Fibroblast of skin of right quadriceps (primary cell): ENCODE data around the gene IFI27.
"Not testable (repeated sequence)": the region's sequence is repeated elsewhere in the genome, so short reads cannot be mapped to it uniquely, and the experiment has no call there.

Experiments
- DNase-seq: peaks from one replicate; pipeline ENCODE4 v3.0.0-alpha.2; 2013

Gene IFI27

DNA sequence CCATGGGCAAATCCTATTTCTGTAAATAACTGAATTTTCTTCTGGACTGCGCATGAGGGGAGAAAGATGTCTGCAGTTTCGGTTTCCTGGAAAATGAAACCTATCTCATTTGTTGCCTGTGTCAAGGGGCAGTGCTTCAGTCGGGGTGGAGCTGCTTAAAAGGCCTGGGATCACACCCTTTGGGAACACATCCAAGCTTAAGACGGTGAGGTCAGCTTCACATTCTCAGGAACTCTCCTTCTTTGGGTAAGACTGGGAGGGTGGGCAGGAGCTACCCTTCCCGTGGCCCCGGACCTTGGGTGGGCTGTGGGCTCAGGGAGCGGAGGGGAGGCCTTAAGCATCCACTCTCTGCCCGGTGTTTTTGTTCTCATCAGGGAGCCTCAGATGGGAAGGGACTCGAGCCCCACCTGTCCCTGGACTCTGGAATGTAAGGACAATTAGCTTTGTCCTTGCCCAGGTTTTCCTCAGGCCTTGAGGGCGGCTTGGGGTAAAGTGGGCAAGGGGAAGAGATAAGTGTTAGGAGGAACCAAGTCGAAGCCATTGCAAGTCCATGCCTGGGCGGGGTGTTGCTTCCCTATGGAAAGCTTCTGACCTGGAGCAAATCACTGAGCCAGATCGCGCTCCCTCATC is at the start of gene IFI27:
IFI27 (plus strand) TSS at position 185 of the 630 bp plus-strand sequence.
- peak; percentile 15 for DNase-seq

DNA sequence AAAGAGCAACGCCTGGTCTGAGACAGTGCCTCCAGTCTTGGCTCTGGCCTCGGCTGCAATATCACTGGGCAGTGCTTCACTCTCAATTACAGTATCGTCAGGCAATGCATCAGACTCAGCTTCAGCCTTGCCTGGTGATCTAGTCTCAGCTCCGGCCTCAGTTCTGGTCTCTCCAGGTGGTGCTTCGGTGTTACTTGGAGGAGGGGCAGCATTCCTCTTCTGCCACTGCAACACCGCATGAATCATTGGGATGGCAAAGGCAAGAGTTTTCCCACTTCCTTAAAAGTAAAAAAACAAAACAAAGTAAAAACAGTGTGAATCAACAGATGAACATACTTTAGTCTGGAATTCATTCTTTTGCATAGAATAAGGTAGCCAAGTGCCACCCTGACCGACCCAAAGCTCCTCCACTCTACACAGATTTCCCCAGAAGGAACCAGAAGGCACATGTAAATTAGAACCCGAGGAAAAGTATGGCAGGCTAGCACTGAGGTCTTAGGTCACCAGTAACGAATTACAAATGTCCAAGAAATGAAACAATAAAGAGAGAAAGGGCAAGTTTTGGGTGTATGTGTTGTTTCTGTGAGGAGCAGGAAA is 48.1 kb upstream of the IFI27 start:
- peak; percentile 58 for DNase-seq

DNA sequence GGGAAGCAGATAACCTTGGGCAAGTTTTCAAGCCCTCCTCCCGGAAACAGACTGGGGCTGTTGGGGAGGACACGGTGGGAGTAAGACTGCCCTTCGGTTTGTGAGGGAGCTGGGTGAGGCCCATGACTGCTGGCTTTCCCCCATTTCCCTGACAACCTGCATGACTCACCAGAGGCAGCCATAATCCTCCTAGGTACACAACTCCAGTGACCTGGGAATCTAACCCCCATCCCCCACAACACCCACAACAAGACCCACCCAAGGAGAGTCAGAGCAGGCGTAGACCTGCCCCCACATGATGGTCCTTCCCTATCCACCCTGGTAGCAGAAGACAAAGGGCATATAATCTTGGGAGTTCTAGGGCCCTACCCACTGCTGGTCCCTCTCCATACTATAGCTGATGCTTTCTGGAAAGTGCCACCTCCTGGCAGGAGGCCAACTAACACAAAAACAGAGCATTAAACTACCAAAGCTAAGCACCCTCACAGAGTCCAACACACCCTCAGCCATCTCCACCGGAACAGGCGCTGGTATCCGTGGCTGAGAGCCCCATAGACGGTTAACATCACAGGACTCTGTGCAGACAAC is 44.4 kb upstream of the IFI27 start:
- DNase-seq, result no peak

DNA sequence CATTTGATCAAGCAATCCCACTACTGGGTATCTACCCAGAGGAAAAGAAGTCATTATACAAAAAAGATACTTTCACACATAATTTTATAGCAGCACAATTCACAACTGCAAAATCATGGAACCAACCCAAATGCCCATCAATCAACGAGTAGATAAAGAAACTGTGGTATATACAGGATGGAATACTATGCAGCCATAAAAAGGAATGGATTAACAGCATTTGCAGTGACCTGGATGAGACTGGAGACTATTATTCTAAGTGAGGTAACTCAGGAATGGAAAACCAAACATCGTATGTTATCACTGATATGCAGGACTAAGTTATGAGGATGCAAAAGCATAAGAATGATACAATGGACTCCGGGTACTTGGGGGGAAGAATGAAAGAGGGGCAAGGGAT is 38.5 kb upstream of the IFI27 start:
- not testable (repeated sequence) for DNase-seq

DNA sequence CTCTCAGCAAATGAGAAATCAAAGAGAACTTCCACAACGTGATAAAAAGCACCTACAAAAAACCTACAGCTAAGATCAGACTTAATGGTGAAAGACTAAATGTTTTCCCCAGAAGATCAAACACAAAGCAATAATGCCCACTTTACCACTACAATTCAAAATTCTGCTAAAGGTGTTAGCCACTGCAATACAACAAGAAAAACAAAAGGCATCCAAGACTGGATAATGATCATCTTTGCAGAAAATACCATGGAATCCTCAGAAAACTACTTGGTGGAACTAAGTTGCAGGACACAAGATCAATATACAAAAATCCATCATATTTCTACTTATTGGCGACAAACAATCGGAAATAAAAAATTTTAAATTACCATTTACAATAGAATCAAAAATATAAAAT is 36.0 kb upstream of the IFI27 start:
- no peak for DNase-seq

DNA sequence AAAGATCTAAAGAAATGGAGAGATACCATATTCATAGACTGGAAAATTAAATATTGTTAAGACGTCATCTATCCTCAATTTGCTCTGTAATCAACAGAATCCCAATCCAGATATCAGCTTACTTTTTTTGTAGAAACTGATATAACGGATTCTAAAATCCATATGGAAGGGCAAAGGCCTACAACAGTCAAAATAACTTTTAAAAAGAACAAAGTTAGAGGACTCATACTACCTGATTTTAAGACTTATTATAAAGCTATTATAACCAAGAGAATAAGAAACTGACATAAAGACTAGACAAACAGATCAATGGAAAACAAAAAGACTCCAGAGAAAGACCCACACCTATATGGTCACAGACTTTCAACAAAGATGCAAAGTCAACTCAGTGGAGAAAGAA is 35.5 kb upstream of the IFI27 start:
- no peak for DNase-seq

DNA sequence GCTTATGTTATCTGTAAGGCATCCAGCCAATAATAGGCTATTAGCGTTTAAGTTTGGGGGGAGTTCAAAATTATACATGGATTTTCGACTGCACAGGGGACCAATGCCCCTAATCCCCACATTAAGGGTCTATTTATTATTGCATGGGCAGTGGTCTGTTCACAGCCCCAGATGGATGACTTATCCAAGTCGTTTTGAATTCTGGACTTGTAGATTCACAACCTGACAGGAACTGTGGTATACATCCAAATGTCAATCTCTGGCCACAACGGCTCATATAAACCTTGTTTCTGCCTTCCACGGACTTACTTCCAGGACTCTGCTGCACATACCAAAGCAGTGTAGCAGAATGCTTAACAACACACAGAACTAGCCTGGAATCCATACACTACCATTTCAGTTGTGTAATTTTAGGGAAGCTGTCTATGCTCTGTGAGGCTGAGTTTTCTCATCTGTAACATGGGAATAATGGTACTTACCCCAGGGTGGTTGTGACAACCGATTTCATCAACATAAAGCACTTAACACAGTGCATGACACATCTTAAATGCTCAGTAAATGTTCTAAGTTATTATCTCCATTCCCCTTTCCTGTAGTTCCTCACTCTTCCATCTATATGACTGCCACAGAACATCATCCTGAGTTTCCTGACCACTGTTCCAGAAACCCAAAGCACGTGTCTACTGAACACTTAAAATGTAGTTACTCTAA is 33.3 kb upstream of the IFI27 start:
- DNase-seq, result no peak

DNA sequence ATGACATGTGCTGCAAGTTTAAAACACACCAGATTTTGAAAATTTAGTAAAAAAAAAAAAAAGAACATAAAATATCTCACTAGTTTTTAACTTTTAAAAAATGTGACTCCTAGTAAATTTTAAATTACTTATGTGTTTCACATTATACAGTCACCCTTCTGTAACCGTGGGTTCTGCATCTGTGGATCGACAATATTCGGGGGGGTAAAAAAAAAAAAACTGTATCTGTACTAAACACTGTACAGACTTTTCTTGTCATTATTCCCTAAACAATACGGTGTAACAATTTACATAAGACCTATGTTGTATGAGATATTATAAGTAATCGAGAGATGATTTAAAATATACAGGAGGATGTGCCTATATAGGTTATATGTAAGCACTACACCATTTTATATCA is 32.7 kb upstream of the IFI27 start:
- DNase-seq, result no peak

DNA sequence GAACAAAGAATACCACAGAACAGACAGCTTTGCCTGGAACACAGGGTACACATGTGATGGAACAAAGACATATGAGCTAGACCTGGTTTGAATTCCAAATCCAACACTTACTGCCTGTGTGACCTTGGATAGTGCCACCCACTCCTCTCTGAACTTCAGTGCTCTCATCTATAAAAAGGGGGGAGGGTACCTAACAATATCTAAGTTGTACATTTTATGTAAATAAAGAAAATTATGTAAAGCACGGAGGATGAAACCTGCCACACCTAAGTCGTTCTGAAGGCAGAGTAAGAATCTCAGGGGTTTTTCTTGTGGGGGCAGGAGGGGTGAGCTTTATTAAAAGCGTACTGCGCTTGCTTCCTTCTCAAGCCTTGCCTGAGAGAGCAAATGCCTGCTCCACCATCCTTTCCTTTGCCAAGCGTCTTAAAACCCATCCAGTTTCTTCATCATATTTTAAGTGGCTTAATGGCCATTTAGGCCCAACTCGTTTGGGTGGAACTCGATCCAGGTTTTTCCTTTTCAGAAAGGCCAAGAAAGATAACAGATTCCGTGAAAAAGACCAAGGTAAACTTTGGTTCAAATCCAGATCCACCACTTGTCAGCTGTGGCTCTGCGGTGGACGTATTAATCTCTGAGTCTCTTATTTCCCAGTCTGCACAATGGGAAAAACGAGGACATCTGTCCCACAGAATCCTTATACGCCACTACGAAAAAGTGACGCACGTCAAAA is 30.5 kb upstream of the IFI27 start:
- peak; percentile 52 for DNase-seq

DNA sequence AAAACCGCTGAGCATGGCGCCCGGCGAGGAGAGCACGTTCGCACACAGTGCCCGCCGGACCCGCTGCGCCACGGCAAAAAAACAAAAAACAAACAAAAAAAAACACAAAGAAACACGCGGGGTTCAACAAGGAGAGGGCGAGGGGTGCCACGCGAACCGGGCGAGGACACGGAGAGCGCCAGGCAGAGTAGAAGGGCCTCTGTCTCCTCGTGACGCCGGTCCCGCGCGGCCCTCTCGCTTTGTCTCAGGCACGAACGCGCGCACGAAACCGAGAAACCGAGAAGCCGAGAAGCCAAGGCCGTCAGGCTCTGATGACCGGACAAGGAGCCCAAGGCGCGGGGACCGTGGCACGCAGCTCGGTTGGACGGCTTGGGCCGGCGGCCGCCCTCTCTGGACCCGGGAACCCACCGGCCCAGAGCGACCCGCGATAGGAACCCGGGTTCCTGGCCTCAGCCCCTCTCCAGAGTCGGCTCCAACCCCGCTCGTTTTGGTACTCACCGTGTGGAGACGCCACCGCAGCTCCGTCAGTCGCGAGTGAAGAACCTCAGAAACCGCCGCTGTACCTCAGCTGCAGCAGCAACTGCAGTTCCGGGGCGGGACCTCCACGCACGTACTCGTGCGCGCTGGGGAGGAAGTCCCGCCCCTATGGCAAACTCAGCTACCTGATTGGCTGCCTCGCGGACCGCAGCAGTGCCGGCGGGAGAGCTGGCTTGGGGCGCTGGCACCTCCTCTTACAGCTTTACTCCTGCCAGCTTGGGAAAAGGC is 29.7 kb upstream of the IFI27 start, which contains the start of the genes DDX24 and IFI27L1:
DDX24 (minus strand) TSS at position 582 of the 765 bp plus-strand sequence. CDS start 1,460 bp downstream, outside the sequence.
IFI27L1 (plus strand) TSS at position 690 of the 765 bp plus-strand sequence. CDS start 15,628 bp downstream, outside the sequence.
- peak; percentile 92 for DNase-seq

DNA sequence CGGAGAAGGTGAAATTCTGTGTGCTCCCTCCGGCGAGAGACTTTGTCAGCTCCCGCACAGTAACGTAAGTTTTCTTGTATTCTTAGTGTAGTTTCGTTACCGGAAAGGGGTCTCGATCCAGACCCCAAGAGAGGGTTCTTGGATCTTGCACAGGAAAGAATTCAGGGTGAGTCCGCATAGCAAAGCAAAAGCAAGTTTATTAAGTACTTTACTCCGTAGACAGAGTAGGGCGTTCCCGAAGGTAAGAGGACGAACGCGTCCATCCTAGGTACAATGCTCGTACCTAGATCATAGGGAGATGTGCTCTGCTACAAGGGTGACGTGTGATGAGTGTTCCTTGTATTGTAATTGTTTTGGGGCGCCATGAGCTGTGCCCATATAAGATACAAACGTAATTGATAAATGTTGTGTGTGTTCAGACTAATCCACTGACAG is 29.1 kb upstream of the IFI27 start:
- no peak for DNase-seq

DNA sequence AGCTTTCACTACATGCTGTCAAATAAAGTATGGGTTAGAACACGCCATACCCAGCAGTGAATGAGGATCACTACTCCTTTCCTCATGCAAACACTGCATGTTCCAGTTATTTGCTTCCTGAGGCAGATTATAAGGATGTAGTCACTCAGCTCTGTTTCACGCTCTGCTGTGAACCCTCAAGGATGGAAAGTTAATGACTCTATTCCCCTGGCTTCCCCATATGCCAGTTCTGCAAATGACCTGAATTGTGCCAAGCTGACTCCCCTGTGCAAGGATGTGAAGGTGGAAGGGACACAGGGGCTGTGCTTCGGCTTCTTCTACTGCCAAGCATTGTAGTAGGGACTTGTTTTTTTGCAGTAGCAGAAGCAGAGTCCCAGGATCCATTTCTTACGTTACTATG is 22.6 kb upstream of the IFI27 start:
- no peak for DNase-seq

DNA sequence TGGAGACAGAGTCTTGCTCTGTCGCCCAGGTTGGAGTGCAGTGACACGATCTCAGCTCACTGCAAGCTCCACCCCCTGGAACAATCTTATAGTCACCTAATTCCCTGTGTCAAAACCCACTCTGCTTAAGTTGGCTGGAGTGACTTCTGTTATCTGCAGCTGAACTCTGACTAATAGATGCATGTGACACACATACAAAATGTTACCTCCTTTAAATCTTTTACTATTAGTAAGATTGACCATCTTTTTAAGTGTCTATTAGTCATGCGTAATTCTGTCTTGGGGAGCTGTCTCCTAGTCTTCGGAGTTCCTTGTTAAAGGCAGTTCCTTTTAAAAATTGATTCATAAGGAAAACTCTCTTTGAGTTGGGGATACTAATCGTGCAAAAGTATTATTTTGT is 22.0 kb upstream of the IFI27 start:
- peak; percentile 13 for DNase-seq

DNA sequence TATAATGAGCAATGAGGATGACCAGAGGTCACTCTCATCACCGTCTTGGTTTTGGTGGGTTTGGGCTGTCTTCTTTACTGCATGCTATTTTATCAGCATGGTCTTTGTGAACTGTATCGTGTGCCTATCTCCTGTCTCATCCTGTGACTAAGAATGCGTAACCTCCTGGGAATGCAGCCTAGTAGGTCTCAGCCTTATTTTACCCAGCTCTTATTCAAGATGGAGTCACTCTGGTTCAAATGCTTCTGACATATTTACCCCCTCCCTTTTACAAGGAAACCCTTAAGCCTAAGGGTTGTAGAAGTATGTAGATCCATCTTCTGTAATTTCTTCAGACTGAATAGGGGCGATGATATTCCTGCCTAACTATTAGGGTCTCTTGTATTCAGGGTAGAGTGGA is 21.1 kb upstream of the IFI27 start:
- peak; percentile 40 for DNase-seq

DNA sequence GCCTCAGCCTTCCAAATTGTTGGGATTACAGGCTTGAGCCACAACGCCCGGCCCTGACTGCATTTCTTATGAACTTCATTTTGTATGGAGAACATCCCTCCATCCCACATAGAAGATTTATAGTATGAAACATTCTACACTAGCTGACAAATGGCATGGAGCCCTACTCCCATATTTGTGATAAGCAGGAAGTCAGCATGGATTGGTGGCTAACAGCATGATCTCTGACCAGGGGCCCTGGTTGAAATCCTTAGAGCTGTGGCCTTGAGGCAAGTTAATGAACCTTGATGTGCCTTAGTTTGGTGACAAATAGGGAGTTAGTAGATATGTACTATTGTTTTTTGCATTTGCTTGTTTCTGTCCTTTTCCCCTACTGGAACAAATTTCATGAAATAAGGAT is 17.1 kb upstream of the IFI27 start:
- no peak for DNase-seq

DNA sequence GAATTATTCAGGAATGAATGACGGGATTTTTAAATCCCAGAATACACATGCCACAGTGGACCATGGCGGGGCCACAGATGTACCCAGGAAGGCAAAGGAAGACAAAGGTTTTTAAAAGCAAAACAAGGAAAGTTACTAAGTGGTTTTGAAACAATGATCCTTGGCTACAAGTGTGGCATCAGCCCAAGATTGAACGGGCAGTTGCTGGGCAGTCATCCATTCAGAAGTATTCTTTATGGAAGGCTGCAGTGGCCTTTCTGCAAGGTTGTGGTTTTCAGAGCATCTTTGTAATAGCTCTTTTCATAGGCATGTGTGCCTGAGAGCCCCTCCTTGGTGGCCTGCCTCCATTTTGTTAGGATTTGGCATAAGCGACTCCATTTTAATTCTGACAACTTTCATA is 13.4 kb upstream of the IFI27 start:
- DNase-seq, result no peak

DNA sequence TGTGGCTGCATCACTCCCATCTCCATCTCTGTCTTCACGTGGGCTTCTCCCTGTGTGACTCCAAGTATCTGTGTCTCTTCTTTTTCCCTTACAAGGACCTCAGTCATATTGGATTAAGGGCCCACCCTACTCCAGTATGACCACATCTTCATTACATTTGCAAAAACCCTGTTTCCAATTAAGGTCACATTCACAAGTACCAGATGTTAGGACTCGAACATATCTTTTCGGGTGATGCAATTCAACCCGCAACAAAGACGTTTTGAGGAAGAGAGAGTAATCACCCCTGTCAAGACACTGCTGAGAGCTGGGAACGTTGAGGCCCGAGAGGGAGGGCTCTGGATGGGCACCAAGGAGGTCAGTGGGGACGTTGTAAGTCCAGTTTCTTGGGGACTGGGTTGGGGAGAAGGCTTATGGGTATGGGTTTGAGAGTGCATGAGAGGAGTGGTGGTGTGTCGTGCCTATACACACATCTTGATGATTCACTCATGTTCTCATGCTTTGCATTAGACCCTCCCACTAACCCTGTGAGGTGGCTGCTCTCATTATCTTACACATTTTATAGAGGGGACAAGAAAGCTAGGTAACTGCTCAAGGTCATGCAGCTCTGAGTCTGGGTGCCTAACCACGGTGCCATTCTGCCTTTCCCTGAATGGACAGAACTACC is 12.1 kb upstream of the IFI27 start:
- peak; percentile 90 for DNase-seq

DNA sequence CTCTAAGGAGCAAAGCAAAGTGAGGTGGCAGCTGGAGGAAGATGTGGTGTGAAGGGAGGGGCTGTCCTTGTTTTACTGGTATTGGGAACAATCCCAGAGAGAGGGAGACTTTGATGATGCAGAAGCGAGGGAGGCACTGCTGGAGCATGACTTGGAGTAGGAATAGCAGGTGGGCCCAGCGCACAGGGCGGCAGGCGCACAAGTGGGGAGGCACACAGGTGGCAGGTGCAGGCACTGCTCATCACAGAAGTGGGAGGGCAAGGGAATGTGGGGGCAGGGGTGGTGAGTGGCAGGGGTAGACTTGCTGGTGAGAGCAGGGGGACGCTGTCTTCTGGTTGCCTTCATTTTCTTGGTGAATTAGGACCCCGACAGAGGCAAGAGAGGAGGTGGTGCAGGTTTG is 11.5 kb upstream of the IFI27 start:
- no peak for DNase-seq

DNA sequence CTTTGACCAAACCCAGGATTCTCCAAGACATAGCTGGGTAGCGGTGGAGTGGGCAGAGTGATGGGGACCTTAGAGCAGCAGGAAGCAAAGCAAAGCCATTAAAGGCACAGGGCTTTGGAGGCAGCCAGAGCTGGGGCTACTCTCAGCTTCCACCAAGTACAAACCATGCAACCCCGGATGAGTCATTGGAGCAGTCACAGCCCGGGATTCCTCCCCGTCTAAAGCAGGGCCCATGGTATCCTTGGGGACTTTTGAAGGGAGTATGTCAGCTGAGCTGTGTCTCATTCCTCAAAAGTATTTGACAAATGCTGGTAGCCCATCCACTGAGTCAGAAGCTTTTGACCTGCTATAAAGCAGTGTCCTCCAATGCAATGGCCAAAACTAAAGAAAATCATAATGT is 9.7 kb upstream of the IFI27 start:
- peak; percentile 87 for DNase-seq

DNA sequence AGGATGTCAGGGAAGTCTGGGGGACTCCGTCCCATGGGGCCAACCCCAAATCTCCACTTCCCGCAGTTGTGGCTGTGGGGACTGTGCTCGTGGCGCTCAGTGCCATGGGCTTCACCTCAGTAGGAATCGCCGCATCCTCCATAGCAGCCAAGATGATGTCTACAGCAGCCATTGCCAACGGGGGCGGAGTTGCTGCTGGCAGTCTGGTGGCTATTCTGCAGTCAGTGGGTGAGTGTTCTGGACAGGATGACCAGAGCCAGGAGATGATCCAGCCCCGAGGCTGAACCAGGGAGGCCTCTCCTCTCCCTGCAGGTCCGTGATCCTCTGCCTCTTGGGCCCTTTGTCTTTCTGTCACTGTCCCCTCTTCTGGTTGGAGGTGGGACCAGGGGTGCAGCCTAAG is 8.8 kb upstream of the IFI27 start:
- no peak for DNase-seq

DNA sequence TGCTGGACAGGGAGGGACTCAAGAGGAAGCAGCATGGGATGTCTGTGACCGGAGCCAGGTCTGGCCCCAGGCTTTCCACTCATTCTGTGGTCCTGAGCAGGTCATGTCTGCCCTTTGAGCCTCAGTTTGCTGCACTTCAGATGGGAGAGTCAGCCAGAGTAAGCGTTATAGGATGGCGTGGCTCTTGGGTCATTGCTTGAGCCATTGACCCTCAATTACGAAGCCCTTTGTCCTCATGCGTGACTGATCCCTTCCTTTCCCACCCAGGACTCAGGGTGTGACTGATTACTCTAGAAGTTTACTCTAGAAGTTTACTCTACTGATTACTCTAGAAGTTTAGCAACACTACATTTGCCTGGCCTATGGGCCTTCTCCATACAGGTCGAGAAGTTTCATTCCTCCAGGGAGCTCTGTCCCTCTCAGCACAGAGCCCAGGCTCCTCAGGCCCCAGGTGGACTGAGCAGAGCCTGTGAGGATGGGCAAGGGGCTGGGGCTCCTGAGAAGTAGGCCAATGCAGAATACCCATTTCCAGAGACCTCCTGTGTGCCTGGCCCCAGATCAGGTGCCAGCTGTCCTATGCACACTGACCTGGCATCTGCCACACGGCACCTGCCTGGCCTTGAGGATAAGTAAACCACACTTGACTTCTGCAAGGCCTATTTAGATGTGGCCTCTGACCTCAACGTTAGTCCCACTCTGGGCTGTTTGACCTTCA is 7.6 kb upstream of the IFI27 start:
- no peak for DNase-seq
